Measurements from ENCODE around the gene DAZ3.
"Not testable (repeated sequence)": the region's sequence is repeated elsewhere in the genome, so short reads cannot be mapped to it uniquely, and the experiment has no call there.

Gene DAZ3, protein sequence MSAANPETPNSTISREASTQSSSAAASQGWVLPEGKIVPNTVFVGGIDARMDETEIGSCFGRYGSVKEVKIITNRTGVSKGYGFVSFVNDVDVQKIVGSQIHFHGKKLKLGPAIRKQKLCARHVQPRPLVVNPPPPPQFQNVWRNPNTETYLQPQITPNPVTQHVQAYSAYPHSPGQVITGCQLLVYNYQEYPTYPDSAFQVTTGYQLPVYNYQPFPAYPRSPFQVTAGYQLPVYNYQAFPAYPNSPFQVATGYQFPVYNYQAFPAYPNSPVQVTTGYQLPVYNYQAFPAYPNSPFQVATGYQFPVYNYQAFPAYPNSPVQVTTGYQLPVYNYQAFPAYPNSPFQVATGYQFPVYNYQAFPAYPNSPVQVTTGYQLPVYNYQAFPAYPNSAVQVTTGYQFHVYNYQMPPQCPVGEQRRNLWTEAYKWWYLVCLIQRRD

DNA sequence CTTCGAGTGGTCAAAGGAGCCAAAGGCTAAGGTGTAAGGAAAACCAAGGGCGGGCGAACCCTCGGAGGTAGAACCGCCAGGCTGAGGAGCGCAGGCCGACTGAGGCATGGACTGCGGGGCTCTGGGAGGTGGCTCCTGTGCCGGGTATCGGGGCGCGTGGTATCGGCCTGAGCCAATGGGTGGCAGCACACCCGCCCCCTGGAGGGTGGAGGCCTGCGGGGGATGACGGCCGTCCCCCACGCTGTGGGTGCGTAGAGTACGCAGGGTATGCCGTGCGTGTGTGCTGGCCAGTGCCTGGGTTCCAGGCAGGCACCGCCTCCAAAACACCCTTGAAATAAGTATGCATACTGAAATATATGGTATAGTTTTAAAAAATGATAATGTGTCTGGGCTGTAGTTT, at the start of gene DAZ3:
Gene DAZ3, minus strand, starts transcription at position 101 of the 400 bp plus-strand sequence. CDS start 208 bp downstream, outside the sequence.
- DNase-seq = not testable (repeated sequence)

DNA sequence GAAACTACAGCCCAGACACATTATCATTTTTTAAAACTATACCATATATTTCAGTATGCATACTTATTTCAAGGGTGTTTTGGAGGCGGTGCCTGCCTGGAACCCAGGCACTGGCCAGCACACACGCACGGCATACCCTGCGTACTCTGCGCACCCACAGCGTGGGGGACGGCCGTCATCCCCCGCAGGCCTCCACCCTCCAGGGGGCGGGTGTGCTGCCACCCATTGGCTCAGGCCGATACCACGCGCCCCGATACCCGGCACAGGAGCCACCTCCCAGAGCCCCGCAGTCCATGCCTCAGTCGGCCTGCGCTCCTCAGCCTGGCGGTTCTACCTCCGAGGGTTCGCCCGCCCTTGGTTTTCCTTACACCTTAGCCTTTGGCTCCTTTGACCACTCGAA, 20.4 kb upstream of the DAZ3 start, which contains the start of gene DAZ4:
Gene DAZ4, plus strand, starts transcription at position 301 of the 400 bp plus-strand sequence. CDS start 208 bp downstream, outside the sequence.
- DNase-seq = not testable (repeated sequence)

DNA sequence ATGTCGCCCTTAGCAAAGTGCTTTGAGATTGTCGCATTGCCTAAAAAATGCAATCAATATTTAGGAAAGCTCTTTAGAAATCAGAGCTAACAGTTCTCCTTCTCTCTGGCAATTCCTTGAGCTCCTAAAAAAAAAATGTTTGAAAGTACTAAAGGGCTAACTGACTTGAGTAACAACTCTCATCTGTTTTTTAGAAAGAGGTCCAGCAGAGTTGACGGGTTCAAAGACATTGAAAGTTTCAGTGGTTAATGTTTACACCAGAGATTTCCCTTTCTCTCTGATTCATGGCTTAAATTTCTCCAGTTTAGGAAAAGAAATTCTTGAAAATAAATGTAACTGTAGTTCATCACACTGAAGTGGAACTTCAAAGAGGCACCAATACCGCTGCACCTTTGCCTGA, 11.9 kb upstream of the DAZ3 start:
- not testable (repeated sequence) for DNase-seq

DNA sequence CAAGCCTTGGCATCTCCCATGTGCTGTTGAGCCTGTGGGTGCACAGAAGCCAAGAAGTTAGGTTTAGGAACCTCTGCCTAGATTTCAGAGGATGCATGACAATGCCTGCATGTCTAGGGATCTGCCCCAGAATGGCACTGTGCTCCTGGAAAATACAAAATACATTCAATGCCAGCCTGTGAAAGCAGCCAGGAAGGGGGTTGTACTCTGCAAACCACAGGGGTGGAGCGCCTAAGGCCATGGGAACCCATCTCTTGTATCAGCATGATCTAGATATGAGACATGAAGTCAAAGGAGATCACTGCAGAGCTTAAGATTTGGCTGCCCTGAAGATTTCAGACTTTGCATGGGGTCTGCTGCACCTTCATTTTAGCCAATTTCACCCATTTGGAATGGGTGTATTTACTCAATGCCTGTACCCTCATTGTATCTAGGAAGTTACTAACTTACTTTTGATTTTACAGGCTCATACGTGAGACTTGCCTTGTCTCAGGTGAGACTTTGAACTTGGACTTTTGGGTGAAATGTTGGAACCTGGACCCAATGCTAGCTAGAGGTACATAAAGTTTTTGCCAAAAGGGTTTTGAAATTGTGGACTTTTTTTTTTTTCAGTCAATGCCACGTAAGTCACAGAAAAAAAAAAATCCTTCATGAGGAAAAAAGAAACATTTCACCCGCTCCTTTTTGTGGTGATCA, 11.1 kb upstream of the DAZ3 start:
- DNase-seq = not testable (repeated sequence)

DNA sequence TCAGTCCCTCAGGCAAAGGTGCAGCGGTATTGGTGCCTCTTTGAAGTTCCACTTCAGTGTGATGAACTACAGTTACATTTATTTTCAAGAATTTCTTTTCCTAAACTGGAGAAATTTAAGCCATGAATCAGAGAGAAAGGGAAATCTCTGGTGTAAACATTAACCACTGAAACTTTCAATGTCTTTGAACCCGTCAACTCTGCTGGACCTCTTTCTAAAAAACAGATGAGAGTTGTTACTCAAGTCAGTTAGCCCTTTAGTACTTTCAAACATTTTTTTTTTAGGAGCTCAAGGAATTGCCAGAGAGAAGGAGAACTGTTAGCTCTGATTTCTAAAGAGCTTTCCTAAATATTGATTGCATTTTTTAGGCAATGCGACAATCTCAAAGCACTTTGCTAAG, 8.6 kb upstream of the DAZ3 start:
- not testable (repeated sequence) for DNase-seq
